GM12878 (cell line): ENCODE measurements around the gene AP1S3. TPM values are rescaled to one million over a fixed set of nuclear protein-coding genes. Genes with fewer than 3 reads are reported as not detected.

Experiments used
- ATAC-seq: fragments of 200-7000 bp; cut with Tn5 transposase; 3 replicates; pipeline ENCODE4 v1.9.1; 2020; ENCODE audit warnings: mild to moderate bottlenecking, moderate library complexity
- BruUV-seq: library from RNA; stranded (reverse); fragments of 400-500 nt; replicated peaks from 2 replicates; lab custom pipeline; 2021; lab: Mats Ljungman, UMichigan
- CTCF ChIA-PET: fragments of 300-600 bp; sonication (Branson Sonifier 250); formaldehyde crosslinking; extraction: SDS; loops from one replicate; lab custom pipeline; 2021; ENCODE audit warnings: inconsistent platforms; lab: Yijun Ruan, JAX
- POLR2A ChIA-PET: fragments of 350-600 bp; formaldehyde crosslinking; extraction: SDS; loops from one replicate; lab custom pipeline; 2021; ENCODE audit warnings: inconsistent platforms; lab: Charles Lee
- RAD21 ChIA-PET: fragments of 300-600 bp; sonication (Branson Sonifier 250); formaldehyde crosslinking; loops from one replicate; lab custom pipeline; 2023; ENCODE audit warnings: antibody characterized with exemption; ENCODE audit not compliant: unreplicated experiment; lab: Charles Lee
- SMC1A ChIA-PET: fragments of 300-600 bp; sonication (Branson Sonifier 250); formaldehyde crosslinking; loops from one replicate; lab custom pipeline; 2023; ENCODE audit not compliant: unreplicated experiment, uncharacterized antibody; lab: Charles Lee
- DNase-seq: peaks from one replicate; pipeline ENCODE4 v3.0.0-alpha.2; 2011; ENCODE audit warnings: low read depth, low spot score
- FAIRE-seq: peaks from 3 replicates; lab custom pipeline; 2011; peaks lifted over from hg19 to GRCh38; lab: Jason Lieb, UNC
- H2AFZ ChIP-seq: 2 replicates; pipeline ENCODE4 v1.6.0; 2011; ENCODE audit warnings: low read depth, low read length, control low read depth; ENCODE audit not compliant: control insufficient read depth
- H3K27ac ChIP-seq: 2 replicates; pipeline ENCODE4 v1.5.1; 2011; ENCODE audit warnings: control low read depth; ENCODE audit not compliant: control insufficient read depth, insufficient read depth
- H3K27me3 ChIP-seq, 2 experiments: replicated peaks in 1 of 2; 2 replicates each; pipeline versions ENCODE4 v1.6.0 to v1.6.1; 2011; ENCODE audit warnings: low read length in 1 of 2; ENCODE audit not compliant: control insufficient read depth in 2 of 2, insufficient read depth in 2 of 2
- H3K36me3 ChIP-seq, 2 experiments: 2 replicates each; pipeline ENCODE4 v1.5.1; 2011; ENCODE audit warnings: low read length in 1 of 2; ENCODE audit not compliant: control insufficient read depth in 2 of 2, insufficient read depth in 2 of 2
- H3K4me1 ChIP-seq: 2 replicates; pipeline ENCODE4 v1.6.1; 2011; ENCODE audit warnings: mild to moderate bottlenecking, low read length, moderate library complexity, mixed read lengths; ENCODE audit not compliant: control insufficient read depth, insufficient read depth
- H3K4me2 ChIP-seq: 2 replicates; pipeline ENCODE4 v1.6.0; 2011; ENCODE audit warnings: control low read depth; ENCODE audit not compliant: control insufficient read depth, insufficient read depth
- H3K4me3 ChIP-seq: fragments of 200-600 bp; sonication (generic); 2 replicates; pipeline ENCODE4 v1.5.1; 2016
- H3K79me2 ChIP-seq: 2 replicates; pipeline ENCODE4 v1.6.0; 2011; ENCODE audit warnings: low read length; ENCODE audit not compliant: control insufficient read depth, insufficient read depth
- H3K9ac ChIP-seq: 2 replicates; pipeline ENCODE4 v1.8.0; 2011; ENCODE audit warnings: low read length, control low read depth, mixed read lengths; ENCODE audit not compliant: control insufficient read depth, insufficient read depth
- H3K9me3 ChIP-seq: replicated peaks from 3 replicates; pipeline ENCODE4 v1.5.1; 2011; ENCODE audit warnings: mild to moderate bottlenecking, low read length; ENCODE audit not compliant: control insufficient read depth, insufficient read depth
- H4K20me1 ChIP-seq: 2 replicates; pipeline ENCODE4 v1.6.0; 2011; ENCODE audit not compliant: control insufficient read depth, insufficient read depth
- FOXK2 ChIP-seq: fragments of 450-650 bp; IDR thresholded peaks from 2 replicates; pipeline ENCODE4 v1.6.1; 2017; ENCODE audit warnings: mild to moderate bottlenecking, moderate library complexity
- JUND ChIP-seq: IDR thresholded peaks from 2 replicates; pipeline ENCODE4 v1.6.1; 2012; ENCODE audit warnings: low read depth, mild to moderate bottlenecking, low read length, improper control_type of control experiment, moderate library complexity
- STAT3 ChIP-seq: IDR thresholded peaks from 2 replicates; pipeline ENCODE4 v1.6.1; 2011; ENCODE audit warnings: low read depth, low read length, improper control_type of control experiment
- ZZZ3 ChIP-seq: IDR thresholded peaks from 2 replicates; pipeline ENCODE4 v1.6.1; 2011; ENCODE audit warnings: low read depth; ENCODE audit not compliant: control insufficient read depth, insufficient read length
- WGBS: methylation state at CpG from one replicate; pipeline ENCODE4 v1.1.6; 2016; ENCODE audit warnings: low lambda C conversion rate; ENCODE audit not compliant: insufficient replicate concordance, insufficient coverage; ENCODE audit errors: missing lambda C conversion rate; 5-methylcytosine and 5-hydroxymethylcytosine counted together
- in situ Hi-C: fragments of 300-500 bp; cut with MboI; formaldehyde crosslinking; loops from 9 replicates; pipeline ENCODE4 v1.14.3; 2018; ENCODE audit warnings: mixed read lengths
- intact Hi-C: fragments of 100-400 bp; cut with micrococcal nuclease; formaldehyde crosslinking; loops from one replicate; pipeline ENCODE4 v1.14.2; 2022; ENCODE audit not compliant: unreplicated experiment
- polyA plus RNA-seq, 11 experiments: library from polyadenylated mRNA; depleted of rRNA in 4 of 11; unstranded in 6 of 11; stranded (reverse) in 5 of 11; fragments of >200 nt; fragmentation: Nextera tagmentation in 4 of 11; fragmentation: Illumina TruSeq in 1 of 11; extraction: Ambion mirVana in 4 of 11; extraction: Trizol in 1 of 11; gene quantifications; 1 replicate in 1 of 11; 2 replicates in 10 of 11; pipeline versions ENCODE4 v1.2.1 to v1.2.3, GENCODE V29; 2011 to 2016; ENCODE audit warnings: inconsistent platforms in 2 of 11, missing spikeins in 2 of 11, low read depth in 1 of 11
- total RNA-seq, 4 experiments: library from RNA; depleted of rRNA in 3 of 4; stranded (reverse); fragments of >200 nt in 3 of 4; fragmentation: Illumina TruSeq in 1 of 4; extraction: Trizol in 1 of 4; gene quantifications; 2 replicates each; pipeline versions ENCODE4 v1.2.1 to v1.2.3, GENCODE V29; 2013 to 2021
- TF ChIP-seq, protein P1 (sequence below): IDR thresholded peaks from 2 replicates; pipeline ENCODE4 v1.6.1; 2011; ENCODE audit warnings: low read depth, mild to moderate bottlenecking, low read length, moderate library complexity, borderline replicate concordance; ENCODE audit errors: extremely low read depth
- TF ChIP-seq, protein P2 (sequence below): fragments of 450-650 bp; formaldehyde crosslinking; IDR thresholded peaks from 2 replicates; pipeline ENCODE4 v1.4.0; 2020; ENCODE audit warnings: mild to moderate bottlenecking, moderate library complexity

Gene AP1S3
- total and polyA plus RNA-seq, 10 of the 15 experiments (the other 5 are each of a cell fraction or from before 2014, with no cell fraction given), result 2.6 to 14.3 (median 9.2) TPM

DNA sequence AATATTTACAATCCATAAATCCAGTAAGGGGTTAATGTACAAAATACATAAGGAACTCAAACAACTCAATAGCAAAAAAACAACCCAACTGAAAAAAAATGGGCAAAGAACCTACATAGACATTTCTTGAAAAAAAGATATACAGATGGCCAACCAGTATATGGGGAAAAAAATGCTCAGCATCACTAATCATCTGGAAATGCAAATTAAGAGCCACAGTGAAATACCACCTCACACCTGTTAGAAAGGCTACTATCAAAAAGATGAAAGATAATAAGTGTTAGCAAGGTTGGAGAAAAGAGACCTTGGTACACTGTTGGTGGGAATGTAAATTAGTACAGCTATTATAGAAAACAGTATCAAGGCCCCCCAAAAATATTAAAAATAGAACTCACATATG is 14.6 kb downstream of the AP1S3 start:
- H3K9ac ChIP-seq, result no peak overlapping the region
- CTCF ChIA-PET, result interaction anchor here (1.3 to 1.5 kb wide), 2 partner anchors 42 to 60 kb away, joined by 3 read pairs; no protein-coding TSS in a partner anchor
- H3K4me3 ChIP-seq, result no peak overlapping the region
- H3K27ac ChIP-seq, result no peak overlapping the region
- RAD21 ChIA-PET, result no interaction called here
- no peaks in the 10 kb centered on the region; the same call in 2 of the 3 replicates for H3K9me3 ChIP-seq
- H2AFZ ChIP-seq, result no peak overlapping the region
- POLR2A ChIA-PET, result interaction anchor here (0.6 kb wide), 1 partner anchor 15 kb away, joined by 6 read pairs; no protein-coding TSS in a partner anchor
- BruUV-seq, result no TSS peak
- no peak overlapping the region for H3K4me2 ChIP-seq
- H4K20me1 ChIP-seq, result no peaks in the 10 kb centered on the region
- no peak for TF ChIP-seq STAT3
- peaks cover 11% of the 10 kb centered on the region for H3K4me1 ChIP-seq
- intact Hi-C loops (no loop called here), in situ Hi-C loops (no loop called here)
- H3K27me3 ChIP-seq, result no peaks in the 10 kb centered on the region
- FAIRE-seq (peak; percentile 7), ATAC-seq (peak; percentile 42; the same call in 2 of the 3 replicates), DNase-seq (no peak)
- H3K79me2 ChIP-seq, result peaks cover 11% of the 10 kb centered on the region
- SMC1A ChIA-PET, result interaction anchor here (0.8 to 1.1 kb wide), 4 partner anchors 12 to 171 kb away, joined by 3 read pairs; no protein-coding TSS in a partner anchor
- no peaks in the 10 kb centered on the region for H3K36me3 ChIP-seq

DNA sequence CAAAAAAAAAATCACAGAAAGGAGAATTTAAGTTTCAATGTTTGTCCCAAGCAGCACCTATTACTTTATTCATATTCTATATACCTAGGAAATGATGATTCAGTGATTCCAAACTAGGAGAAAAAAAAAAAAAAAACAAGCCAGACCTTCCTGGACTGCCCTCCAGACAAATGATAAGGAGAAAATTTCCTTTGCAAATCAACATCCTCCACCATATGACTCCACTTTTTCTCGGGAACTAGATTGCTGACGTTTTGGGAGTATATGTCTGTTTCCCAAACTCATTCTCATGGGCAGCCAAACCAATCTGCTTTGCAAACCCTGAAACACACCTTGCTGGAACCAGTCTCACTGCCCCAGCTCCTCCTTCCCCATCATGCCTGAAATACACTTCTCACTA is 16.8 kb downstream of the AP1S3 start:
- peaks cover 11% of the 10 kb centered on the region for H3K4me1 ChIP-seq
- DNase-seq (no peak), FAIRE-seq (no peak), ATAC-seq (no peak)
- ChIA-PET RAD21 (no interaction called here), CTCF (no interaction called here), SMC1A (interaction anchor here (1.3 to 2.3 kb wide), 2 partner anchors 14 to 23 kb away, joined by 5 to 6 read pairs; no protein-coding TSS in a partner anchor), POLR2A (no interaction called here)
- H3K4me3 ChIP-seq, result no peak overlapping the region
- TF ChIP-seq ZZZ3 (no peak), FOXK2 (no peak), JUND (no peak)
- TF ChIP-seq, protein P1, sequence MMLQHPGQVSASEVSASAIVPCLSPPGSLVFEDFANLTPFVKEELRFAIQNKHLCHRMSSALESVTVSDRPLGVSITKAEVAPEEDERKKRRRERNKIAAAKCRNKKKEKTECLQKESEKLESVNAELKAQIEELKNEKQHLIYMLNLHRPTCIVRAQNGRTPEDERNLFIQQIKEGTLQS, result no peak
- TF ChIP-seq, protein P2, sequence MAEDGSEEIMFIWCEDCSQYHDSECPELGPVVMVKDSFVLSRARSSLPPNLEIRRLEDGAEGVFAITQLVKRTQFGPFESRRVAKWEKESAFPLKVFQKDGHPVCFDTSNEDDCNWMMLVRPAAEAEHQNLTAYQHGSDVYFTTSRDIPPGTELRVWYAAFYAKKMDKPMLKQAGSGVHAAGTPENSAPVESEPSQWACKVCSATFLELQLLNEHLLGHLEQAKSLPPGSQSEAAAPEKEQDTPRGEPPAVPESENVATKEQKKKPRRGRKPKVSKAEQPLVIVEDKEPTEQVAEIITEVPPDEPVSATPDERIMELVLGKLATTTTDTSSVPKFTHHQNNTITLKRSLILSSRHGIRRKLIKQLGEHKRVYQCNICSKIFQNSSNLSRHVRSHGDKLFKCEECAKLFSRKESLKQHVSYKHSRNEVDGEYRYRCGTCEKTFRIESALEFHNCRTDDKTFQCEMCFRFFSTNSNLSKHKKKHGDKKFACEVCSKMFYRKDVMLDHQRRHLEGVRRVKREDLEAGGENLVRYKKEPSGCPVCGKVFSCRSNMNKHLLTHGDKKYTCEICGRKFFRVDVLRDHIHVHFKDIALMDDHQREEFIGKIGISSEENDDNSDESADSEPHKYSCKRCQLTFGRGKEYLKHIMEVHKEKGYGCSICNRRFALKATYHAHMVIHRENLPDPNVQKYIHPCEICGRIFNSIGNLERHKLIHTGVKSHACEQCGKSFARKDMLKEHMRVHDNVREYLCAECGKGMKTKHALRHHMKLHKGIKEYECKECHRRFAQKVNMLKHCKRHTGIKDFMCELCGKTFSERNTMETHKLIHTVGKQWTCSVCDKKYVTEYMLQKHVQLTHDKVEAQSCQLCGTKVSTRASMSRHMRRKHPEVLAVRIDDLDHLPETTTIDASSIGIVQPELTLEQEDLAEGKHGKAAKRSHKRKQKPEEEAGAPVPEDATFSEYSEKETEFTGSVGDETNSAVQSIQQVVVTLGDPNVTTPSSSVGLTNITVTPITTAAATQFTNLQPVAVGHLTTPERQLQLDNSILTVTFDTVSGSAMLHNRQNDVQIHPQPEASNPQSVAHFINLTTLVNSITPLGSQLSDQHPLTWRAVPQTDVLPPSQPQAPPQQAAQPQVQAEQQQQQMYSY (CRISPR knock-in tag), result no peak
- intact Hi-C loops, result no loop called here
- no peaks in the 10 kb centered on the region for H3K36me3 ChIP-seq
- no peak overlapping the region for H2AFZ ChIP-seq
- peaks cover 11% of the 10 kb centered on the region for H3K79me2 ChIP-seq
- H3K27ac ChIP-seq, result no peak overlapping the region
- no peaks in the 10 kb centered on the region for H3K27me3 ChIP-seq
- H3K9me3 ChIP-seq, result no peaks in the 10 kb centered on the region
- H3K9ac ChIP-seq, result no peak overlapping the region
- WGBS, result 96% methylated on average over 2 of the region's 2 CpGs
- no peak overlapping the region for H3K4me2 ChIP-seq
- no peaks in the 10 kb centered on the region for H4K20me1 ChIP-seq
- in situ Hi-C loops, result no loop called here
- no TSS peak for BruUV-seq
